ENCODE results near the gene PREX1.
A peak's percentile ranks its signal among the peaks of the same experiment; 100 is the strongest.

The PREX1 gene

GRCh38 chr20:48676795-48677460 is 150.9 kb downstream of the PREX1 start:
- DNase-seq, result no peak

- DNase-seq, result no peak
These were observed 151.7 kb downstream of the PREX1 start for GRCh38 chr20:48676125-48676524.

GRCh38 chr20:48674461-48674860 is 153.3 kb downstream of the PREX1 start:
- DNase-seq, result no peak

- DNase-seq, result no peak
These were observed 154.3 kb downstream of the PREX1 start for GRCh38 chr20:48673507-48673906.

GRCh38 chr20:48672324-48672723 is 155.5 kb downstream of the PREX1 start:
- DNase-seq, result no peak

GRCh38 chr20:48671141-48671540 is 156.7 kb downstream of the PREX1 start:
- no peak for DNase-seq

GRCh38 chr20:48669946-48670605 is 157.7 kb downstream of the PREX1 start:
- no peak for DNase-seq

GRCh38 chr20:48668451-48668946 is 159.3 kb downstream of the PREX1 start:
- no peak for DNase-seq

GRCh38 chr20:48667889-48668413 is 159.8 kb downstream of the PREX1 start:
- DNase-seq, result no peak

- no peak for DNase-seq
These were observed 160.3 kb downstream of the PREX1 start for GRCh38 chr20:48667481-48667880.

GRCh38 chr20:48665785-48666184 is 162.0 kb downstream of the PREX1 start:
- no peak for DNase-seq

GRCh38 chr20:48662711-48663110 is 165.1 kb downstream of the PREX1 start:
- DNase-seq, result no peak

GRCh38 chr20:48661575-48662455 is 166.0 kb downstream of the PREX1 start:
- no peak for DNase-seq

- DNase-seq, result no peak
These were observed 167.0 kb downstream of the PREX1 start for GRCh38 chr20:48660788-48661187.

GRCh38 chr20:48659858-48660257 is 167.9 kb downstream of the PREX1 start:
- DNase-seq, result no peak

GRCh38 chr20:48658505-48658904 is 169.3 kb downstream of the PREX1 start:
- DNase-seq, result no peak

- DNase-seq, result no peak
These were observed 169.7 kb downstream of the PREX1 start for GRCh38 chr20:48658198-48658476.

- DNase-seq, result peak; percentile 17 to 36
These were observed 170.2 kb downstream of the PREX1 start for GRCh38 chr20:48657426-48658197.

- no peak for DNase-seq
These were observed 171.1 kb downstream of the PREX1 start for GRCh38 chr20:48656661-48657211.

- no peak for DNase-seq
These were observed 171.7 kb downstream of the PREX1 start for GRCh38 chr20:48656137-48656536.

GRCh38 chr20:48653706-48654051 is 174.1 kb downstream of the PREX1 start:
- DNase-seq, result no peak

GRCh38 chr20:48652961-48653705 is 174.7 kb downstream of the PREX1 start:
- DNase-seq, result no peak

Measured in bone marrow (tissue), 2 donors.